GM18502 (cell line): ENCODE data around the gene IFNK.
"Not testable (repeated sequence)": the region's sequence is repeated elsewhere in the genome, so short reads cannot be mapped to it uniquely, and the experiment has no call there.

ENCODE experiments used
- ATAC-seq: cut with Tn5 transposase; IDR thresholded peaks from one replicate; pipeline ENCODE4 v1.9.1; 2021; ENCODE audit warnings: mild to moderate bottlenecking; ENCODE audit not compliant: unreplicated experiment, poor library complexity

Gene IFNK

GRCh38 chr9:27524236-27524635 is at the start of gene IFNK:
TSS of gene IFNK (plus strand) at chr9:27524290. CDS start at chr9:27524337, 47 bp downstream.
- no peak for ATAC-seq

GRCh38 chr9:27474305-27474704 is 49.8 kb upstream of the IFNK start:
- no peak for ATAC-seq

GRCh38 chr9:27475057-27475595 is 49.0 kb upstream of the IFNK start:
- ATAC-seq: no peak

- ATAC-seq: no peak
Observed at GRCh38 chr9:27476870-27477515, 47.1 kb upstream of the IFNK start.

DNA sequence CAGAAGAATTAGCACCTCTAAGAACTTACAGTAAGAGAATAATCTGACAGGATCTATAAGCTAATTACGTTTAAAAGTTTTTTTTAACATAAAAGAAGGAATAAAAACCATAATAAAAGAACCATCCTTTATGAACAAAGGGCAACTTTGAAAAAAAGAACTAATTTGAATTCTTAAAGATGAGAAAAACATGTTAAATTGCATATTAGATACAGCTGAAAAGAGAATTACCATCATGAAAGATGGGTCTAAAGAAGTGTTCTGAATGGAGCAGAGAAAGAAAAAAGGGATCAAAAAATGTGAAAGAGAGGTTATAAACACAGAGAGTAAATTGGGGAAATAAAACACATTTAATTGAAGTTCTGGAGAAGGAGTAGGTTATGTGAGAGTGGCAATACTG is 45.8 kb upstream of the IFNK start:
- no peak for ATAC-seq

GRCh38 chr9:27482709-27483108 is 41.4 kb upstream of the IFNK start:
- ATAC-seq: no peak

DNA sequence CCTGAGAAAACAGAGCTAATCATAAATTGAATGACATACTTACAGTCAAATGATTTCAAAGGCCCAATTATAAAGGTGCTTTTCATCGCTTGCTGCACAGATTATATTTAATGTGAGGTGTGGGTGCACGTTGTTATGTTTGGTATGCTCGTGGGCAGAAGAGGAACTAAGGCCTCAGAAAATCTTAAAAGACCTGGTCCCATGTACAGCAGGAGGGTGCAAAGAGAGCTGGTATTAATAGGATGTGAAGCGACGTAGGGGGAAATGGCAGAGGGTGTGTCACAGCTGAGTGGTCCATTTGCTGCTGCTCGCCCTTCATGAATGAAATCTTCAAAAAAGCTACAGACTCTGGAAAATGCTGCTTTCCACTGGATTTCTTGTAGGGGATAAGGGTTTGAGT is 40.5 kb upstream of the IFNK start:
- no peak for ATAC-seq

GRCh38 chr9:27485158-27485557 is 38.9 kb upstream of the IFNK start:
- ATAC-seq: peak; percentile 90

- ATAC-seq: no peak
Observed at GRCh38 chr9:27487128-27487640, 36.9 kb upstream of the IFNK start.

GRCh38 chr9:27487927-27488326 is 36.2 kb upstream of the IFNK start:
- no peak for ATAC-seq

DNA sequence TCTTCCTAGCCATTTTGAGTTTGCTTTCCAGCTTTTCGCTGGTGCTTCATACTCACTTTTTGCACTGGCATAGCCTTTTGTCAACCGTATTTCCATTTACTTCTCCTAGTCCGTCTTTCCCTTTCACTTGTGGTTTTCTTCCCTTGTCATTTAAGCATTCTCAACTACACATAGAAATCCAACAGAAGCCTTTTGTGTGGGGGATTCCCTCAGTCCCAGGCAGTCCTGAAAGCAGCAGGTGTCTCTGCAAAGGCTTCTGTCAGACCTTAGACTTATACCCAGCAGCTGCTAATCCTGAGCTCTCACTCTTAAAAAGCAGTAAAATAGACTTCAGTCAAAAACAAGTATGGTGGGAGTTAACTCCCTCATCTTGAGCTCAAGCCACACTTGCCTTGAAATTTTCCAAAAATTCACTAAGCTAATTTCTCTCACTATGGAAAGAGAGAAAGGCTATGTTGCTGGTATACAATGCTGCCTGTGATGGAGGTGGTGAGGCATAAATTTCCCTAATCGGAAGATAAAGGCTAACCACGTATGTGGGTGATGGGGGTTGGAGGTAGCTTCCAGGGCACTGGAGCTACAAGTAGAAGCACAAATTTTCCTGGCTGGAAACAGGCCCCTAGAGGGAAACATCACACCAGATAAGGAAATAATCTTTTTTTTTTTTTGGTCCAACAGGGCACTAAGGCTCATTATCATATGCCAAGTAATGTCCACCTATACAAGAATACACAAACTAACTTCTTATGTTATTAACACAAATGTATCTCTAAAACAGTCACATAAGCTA is 34.8 kb upstream of the IFNK start:
- ATAC-seq: peak; percentile 78

GRCh38 chr9:27491154-27491553 is 32.9 kb upstream of the IFNK start:
- ATAC-seq: no peak

GRCh38 chr9:27495480-27496134 is 28.5 kb upstream of the IFNK start:
- no peak for ATAC-seq

DNA sequence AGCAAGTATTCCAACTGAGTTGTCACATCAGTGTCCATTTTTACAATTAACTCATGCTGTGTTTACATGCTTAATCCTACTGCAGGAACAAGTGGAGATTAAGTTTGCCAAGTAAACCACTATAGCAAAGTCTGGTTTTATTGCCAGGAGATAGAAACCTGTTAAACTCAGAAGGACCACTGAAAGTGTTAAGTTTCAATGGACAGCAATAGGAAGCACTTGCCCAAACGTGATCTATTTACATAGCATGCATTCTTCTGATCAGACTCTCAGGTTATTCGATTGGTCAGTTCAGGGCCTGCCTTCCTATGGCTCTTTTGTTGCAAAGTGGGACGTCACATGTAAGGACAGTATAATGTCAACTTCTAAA is 28.0 kb upstream of the IFNK start:
- ATAC-seq: no peak

- ATAC-seq: no peak
Observed at GRCh38 chr9:27497883-27498417, 26.1 kb upstream of the IFNK start.

- ATAC-seq: peak; percentile 62
Observed at GRCh38 chr9:27499451-27499850, 24.6 kb upstream of the IFNK start.

DNA sequence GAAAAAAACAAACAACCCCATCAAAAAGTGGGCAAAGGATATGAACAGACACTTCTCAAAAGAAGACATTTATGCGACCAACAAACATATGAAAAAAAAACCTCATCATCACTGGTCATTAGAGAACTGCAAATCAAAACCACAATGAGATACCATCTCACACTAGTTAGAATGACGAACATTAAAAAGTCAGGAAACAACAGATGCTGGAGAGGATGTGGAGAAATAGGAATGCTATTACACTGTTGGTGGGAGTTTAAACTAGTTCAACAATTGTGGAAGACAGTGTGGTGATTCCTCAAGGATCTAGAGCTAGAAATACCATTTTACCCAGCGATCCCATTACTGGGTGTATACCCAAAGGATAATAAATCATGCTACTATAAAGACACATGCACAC is 23.2 kb upstream of the IFNK start:
- ATAC-seq: not testable (repeated sequence)

DNA sequence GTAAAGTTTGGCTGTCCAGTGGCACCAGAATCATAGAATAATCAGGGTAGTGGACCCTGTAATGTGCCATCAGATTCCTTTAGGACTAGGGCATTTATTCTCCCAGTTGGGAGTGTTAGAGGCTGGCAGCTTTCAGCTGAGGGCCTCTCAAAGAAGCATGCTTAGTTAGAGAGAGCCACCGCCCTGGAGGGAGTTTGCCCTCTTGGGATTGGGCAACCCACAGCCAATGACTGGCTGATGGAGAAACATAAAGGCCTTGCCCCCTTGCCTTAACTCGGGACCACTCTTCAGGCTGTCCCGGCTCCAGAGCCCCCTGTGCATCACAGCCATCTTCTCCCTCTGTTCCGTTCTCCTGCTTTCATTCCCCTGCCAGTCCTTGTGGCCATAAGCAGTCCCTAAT is 20.5 kb upstream of the IFNK start:
- ATAC-seq: no peak

- no peak for ATAC-seq
Observed at GRCh38 chr9:27504259-27504658, 19.8 kb upstream of the IFNK start.

- no peak for ATAC-seq
Observed at GRCh38 chr9:27505744-27506161, 18.3 kb upstream of the IFNK start.

DNA sequence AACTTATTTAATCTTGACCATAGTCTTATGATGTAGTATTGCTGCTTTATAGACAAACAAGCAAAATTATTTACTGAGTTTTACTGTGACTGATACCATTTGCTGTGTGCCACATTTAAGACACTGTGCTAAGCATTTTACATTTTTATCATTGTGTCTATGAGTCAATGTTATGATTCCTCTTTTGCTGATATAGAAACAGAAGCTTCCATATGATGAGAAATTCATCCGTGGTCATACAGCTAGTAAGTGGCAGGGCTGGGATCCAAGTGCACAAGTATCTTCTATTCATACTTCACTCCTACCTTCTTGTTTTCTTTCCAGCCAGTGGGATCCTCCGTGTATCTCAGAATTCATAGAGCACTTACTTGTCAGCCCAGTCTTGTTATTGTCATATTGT is 17.1 kb upstream of the IFNK start:
- ATAC-seq: no peak
